Measurements from ENCODE around the gene WDR72. TPM values are rescaled to one million over a fixed set of nuclear protein-coding genes. Genes with fewer than 3 reads are reported as not detected.

Gene WDR72
- total RNA-seq, 2 donors from 2014 or later, result 0.08 TPM; not detected in 1

- no peaks in the 10 kb centered on the region for H3K36me3 ChIP-seq
- no peaks in the 10 kb centered on the region for H3K4me1 ChIP-seq
- no peak for TF ChIP-seq CTCF (IDR thresholded peaks at IDR 0.05)
- H3K27me3 ChIP-seq, result no peaks in the 10 kb centered on the region
- H3K27ac ChIP-seq, result no peak overlapping the region
- no peak overlapping the region for H3K4me3 ChIP-seq
- no peak for DNase-seq (ENCODE audit: low spot score)
- no peaks in the 10 kb centered on the region for H3K9me3 ChIP-seq
Observed at GRCh38 chr15:53527996-53528395, 231.5 kb downstream of the WDR72 start.

GRCh38 chr15:53525894-53526293 is 233.6 kb downstream of the WDR72 start:
- no peak for DNase-seq (ENCODE audit: low spot score)
- H3K36me3 ChIP-seq, result no peaks in the 10 kb centered on the region
- no peaks in the 10 kb centered on the region for H3K9me3 ChIP-seq
- no peaks in the 10 kb centered on the region for H3K4me1 ChIP-seq
- no peak overlapping the region for H3K27ac ChIP-seq
- H3K27me3 ChIP-seq, result no peaks in the 10 kb centered on the region
- TF ChIP-seq CTCF (IDR thresholded peaks at IDR 0.05), result no peak
- no peak overlapping the region for H3K4me3 ChIP-seq

GRCh38 chr15:53522991-53523390 is 236.5 kb downstream of the WDR72 start:
- no peak for DNase-seq (ENCODE audit: low spot score)
- Histone ChIP-seq H3K27me3 (no peaks in the 10 kb centered on the region), H3K4me1 (no peaks in the 10 kb centered on the region), H3K9me3 (no peaks in the 10 kb centered on the region), H3K27ac (no peak overlapping the region), H3K36me3 (no peaks in the 10 kb centered on the region), H3K4me3 (no peak overlapping the region)
- TF ChIP-seq CTCF (IDR thresholded peaks at IDR 0.05), result no peak

- Histone ChIP-seq H3K4me1 (no peaks in the 10 kb centered on the region), H3K27me3 (no peaks in the 10 kb centered on the region), H3K9me3 (no peaks in the 10 kb centered on the region), H3K36me3 (no peaks in the 10 kb centered on the region), H3K4me3 (no peak overlapping the region), H3K27ac (no peak overlapping the region)
- DNase-seq (ENCODE audit: low spot score), result no peak
- TF ChIP-seq CTCF (IDR thresholded peaks at IDR 0.05), result no peak
Observed at GRCh38 chr15:53520996-53521395, 238.5 kb downstream of the WDR72 start.

- DNase-seq (ENCODE audit: low spot score), result no peak
- no peaks in the 10 kb centered on the region for H3K27me3 ChIP-seq
- no peaks in the 10 kb centered on the region for H3K36me3 ChIP-seq
- H3K4me3 ChIP-seq, result no peak overlapping the region
- H3K9me3 ChIP-seq, result no peaks in the 10 kb centered on the region
- H3K4me1 ChIP-seq, result no peaks in the 10 kb centered on the region
- TF ChIP-seq CTCF (IDR thresholded peaks at IDR 0.05), result no peak
- H3K27ac ChIP-seq, result no peak overlapping the region
Observed at GRCh38 chr15:53513431-53513830, 246.0 kb downstream of the WDR72 start.

- H3K4me1 ChIP-seq, result no peaks in the 10 kb centered on the region
- H3K4me3 ChIP-seq, result no peak overlapping the region
- H3K9me3 ChIP-seq, result no peaks in the 10 kb centered on the region
- H3K27me3 ChIP-seq, result no peaks in the 10 kb centered on the region
- no peak overlapping the region for H3K27ac ChIP-seq
- no peak for DNase-seq (ENCODE audit: low spot score)
- no peaks in the 10 kb centered on the region for H3K36me3 ChIP-seq
- no peak for TF ChIP-seq CTCF (IDR thresholded peaks at IDR 0.05)
Observed at GRCh38 chr15:53512029-53512428, 247.4 kb downstream of the WDR72 start.

All from right atrium auricular region (tissue), 2 donors.